Globus pallidus (tissue), 1 donor: ENCODE results near the gene RAB3D.
A peak's percentile ranks its signal among the peaks of the same experiment; 100 is the strongest.
"Not testable (repeated sequence)": the region's sequence is repeated elsewhere in the genome, so short reads cannot be mapped to it uniquely, and the experiment has no call there.

Experiments
- DNase-seq: peaks from one replicate; pipeline ENCODE4 v3.0.0-alpha.2; 2015; ENCODE audit warnings: low spot score

Gene RAB3D, protein sequence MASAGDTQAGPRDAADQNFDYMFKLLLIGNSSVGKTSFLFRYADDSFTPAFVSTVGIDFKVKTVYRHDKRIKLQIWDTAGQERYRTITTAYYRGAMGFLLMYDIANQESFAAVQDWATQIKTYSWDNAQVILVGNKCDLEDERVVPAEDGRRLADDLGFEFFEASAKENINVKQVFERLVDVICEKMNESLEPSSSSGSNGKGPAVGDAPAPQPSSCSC

DNA sequence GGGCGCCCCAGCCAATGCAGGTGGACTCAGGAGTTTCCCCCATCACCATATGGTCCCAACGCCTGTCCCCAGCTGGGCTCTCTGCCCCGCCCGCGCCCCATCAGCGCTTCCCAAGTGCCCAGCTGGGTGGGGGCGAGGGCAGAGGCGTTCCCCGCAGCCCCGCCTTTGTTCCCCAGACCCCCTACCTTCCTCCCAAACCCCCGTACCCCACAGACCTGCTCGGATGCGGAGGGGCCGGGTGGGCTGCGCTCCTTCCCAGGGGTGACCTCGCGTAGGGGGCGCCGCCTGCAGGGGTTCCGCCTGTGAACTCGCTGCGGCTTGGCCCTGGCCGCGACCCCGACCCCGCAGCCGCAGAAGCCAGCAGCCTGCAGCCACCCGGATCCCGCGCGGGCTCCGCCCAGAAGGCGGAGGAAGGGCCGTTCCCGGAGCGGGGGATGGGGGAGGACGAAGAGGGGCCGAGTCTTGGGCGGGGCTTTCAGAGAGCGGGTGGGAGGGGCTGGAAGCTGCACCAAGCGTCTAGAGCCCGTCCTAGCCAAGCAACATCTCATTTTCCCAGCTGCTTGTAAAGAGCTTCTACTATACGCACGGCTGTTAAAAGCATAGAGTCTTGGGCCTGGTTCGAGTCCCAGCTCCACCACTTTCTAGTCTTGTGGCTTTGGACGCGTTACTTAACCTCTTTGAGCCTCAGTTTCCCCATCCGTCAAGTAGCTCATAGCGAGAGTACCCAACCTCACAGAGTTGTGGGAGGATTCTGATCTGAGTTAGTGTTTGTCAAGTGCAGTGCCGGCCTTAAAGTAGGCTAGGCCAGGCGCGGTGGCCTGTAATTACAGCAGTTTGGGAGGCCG is at the start of gene RAB3D:
Gene RAB3D (minus strand): TSS at position 404 of the 845 bp plus-strand sequence. CDS start 2,258 bp downstream, outside the sequence.
- DNase-seq: peak; percentile 79

DNA sequence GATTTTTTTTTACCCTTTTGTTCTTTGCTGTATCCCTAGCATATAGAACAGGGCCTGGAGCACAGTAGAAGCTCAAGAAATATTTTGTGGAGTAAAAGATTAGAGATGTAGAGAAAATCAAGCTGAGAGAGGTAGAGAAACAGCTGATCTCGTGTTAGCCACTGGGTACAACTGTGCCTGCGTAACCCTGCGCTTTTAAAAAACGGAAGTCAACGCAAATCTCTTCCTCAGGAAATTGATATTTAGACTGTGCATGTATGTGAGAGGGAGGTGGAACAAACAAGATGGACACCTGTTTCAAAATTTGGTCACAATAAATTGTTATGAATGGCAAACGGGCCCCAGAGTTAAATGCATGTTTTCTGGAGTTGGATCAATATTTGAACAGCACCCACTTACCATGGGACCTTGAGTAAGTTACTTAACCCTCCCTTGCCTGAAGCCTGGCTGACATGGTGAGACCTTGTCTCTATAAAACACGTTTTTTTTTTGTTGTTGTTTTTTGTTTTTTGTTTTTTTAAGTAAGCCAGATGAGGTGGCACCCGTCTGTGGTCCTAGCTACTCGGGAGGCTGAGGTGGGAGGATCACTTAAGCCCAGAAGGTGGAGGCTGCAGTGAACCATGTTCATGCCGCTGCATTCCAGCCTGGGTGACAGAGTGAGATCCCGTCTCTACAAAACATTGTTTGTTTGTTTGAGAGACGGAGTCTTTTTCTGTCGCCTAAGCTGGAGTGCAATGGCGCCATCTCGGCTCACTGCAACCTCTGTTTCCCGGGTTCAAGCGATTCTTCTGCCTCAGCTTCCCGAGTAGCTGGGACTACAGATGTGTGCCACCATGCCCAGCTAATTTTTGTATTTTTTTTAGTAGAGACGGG is 47.9 kb upstream of the RAB3D start:
- DNase-seq: no peak

DNA sequence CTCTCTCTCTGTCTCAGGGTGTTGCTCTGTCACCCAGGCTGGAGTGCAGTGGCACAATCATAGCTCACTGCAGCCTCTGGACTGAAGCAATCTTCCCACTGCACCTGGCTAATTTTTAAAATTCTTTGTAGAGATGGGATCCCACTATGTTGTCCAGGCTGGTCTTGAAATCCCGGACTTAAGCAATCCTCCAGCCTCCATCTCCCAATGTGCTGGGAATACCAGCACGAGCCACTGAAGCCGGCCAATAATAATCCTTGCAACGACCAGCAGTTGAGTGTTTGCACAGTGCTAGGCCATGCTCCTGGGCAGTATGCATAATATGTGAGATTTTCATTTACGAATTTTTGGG is 45.3 kb upstream of the RAB3D start:
- no peak for DNase-seq

DNA sequence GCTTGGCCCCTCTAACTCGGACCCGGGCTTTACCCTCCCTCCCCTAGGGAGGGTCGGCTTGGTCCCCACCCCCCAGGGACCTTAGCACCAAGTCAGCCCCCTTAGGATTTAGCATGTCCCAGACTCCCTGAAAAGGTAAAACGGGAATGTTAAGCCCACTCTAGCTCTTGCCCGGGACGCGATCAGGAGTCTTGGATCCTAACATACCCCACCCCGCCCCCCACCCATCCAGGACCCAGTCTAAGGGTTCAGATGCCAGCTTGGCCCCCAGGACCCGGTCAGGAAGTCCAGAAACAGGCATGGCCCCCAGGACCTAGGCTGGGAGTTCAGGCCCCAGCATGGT is 44.2 kb upstream of the RAB3D start:
- DNase-seq: no peak

DNA sequence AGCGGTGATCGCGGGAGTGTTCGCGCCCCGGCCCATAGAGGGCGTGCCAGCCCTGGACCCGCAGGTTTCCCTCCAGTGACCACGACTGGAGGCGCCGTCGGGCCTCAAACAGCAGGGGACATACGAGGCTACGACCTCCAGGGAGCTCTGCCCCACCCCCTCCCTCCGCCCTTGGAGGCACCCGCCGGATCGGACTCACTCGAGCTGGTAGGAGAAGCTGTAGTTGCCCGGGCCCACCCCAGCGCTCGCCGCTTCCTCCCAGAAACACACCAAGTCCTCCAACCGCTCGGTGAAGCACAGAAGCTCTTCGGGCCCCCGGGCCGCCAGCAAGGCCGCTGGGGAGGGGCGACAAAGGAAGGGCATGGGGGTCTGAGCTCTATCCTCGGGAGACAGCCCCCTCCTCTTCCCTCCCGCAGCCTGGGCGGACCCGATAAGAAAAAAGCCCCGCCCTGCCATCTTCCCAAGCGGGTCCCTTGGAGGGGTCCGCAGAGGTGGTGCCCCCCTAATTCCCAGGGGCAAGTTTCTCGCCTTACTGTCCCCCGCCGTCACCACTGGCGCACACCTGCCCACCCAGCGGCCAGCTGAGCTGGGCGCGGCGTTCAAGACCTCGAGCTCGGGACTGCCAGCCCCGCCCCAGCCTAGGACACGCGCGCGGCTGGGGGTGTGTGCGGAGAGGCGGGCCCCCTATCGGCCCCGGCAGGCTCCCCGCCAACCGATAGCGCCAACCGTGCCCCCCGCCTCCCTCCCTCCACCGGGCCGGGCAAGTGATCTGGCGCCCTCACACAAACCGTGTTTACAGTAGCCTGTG is 43.6 kb upstream of the RAB3D start:
- no peak for DNase-seq

DNA sequence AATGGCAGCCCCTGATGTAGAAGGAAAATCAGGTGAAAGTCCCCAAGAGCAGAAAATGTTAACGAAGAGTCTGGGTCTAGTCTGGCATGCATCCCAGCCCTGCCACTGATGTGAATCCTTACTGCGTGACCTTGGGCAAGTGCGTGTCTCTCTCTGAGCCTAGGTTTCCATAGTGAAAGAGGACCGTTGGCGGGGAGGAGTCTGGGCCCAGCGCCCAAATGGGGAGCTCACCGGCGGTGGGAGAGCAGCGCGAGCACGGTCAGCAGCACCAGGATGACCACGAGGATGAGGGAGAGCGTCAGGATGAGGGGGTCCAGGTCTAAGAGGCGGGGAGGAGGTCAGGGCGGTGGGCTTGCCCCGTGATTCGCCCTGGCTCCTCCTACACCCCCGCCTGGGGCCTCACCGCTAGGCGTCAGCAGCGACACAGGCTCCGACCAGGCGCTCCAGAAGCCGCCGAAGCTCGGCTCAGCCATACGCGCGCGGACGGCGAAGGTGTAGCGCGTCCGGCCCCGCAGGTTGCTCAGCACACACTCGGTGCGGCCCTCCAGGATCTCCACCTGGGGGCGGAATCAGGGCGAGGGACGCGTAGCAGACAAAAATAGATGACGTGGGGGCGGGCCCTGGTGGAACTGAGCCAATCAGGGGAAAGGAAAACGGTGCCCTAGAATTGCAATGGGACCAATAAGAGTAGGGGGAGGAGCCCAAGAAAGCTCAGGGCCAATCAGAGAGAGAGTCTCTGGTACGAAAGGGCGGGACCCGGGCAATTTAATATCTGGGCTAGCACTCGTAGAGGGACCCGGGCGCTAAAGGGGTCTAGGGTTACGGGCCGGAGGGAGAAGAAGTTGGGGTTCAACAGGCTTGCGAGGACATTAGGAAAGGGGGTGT is 41.4 kb upstream of the RAB3D start:
- DNase-seq: peak; percentile 95

DNA sequence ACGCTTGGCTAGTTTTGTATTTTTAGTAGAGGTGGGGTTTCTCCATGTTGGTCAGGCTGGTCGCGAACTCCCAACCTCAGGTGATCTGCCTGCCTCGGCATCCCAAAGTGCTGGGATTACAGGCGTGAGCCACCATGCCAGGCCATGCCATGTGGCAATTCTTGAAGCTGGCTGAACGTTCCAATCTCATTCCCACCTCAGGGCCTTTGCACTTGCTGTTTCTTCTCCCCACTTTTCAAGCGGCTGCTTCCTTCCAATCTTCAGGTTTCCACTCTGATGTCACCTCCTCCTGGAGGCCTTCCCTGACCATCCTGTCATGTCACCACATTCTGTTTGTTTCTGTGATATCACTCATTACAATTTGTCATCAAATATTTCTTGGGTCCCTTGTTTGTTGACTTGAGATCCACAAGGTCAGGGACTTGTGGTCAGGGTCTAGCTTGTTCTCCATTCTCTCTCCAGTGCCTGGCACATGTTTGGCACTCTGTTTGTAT is 40.4 kb upstream of the RAB3D start:
- no peak for DNase-seq

DNA sequence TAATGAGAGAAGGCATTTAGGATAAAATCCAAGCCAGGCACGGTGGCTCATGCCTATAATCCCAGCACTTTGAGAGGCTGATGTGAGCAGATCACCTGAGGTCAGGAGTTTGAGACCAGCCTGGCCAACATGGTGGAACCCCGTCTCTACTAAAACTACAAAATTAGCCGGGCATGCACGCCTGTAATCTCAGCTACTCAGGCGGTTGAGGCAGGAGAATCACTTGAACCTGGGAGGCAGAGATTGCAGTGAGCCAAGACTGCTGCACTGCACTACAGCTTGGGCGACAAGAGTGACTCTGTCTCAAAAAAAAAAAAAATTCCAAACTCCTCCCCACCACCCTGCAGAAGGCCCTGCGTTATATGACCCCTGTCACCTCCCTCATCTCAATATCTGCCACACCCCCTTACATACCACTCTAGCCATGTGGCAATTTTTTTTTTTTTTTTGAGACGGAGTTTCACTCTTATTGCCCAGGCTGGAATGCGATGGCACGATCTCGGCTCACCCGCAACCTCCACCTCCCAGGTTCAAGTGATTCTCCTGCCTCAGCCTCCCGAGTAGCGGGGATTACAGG is 39.9 kb upstream of the RAB3D start:
- not testable (repeated sequence) for DNase-seq

DNA sequence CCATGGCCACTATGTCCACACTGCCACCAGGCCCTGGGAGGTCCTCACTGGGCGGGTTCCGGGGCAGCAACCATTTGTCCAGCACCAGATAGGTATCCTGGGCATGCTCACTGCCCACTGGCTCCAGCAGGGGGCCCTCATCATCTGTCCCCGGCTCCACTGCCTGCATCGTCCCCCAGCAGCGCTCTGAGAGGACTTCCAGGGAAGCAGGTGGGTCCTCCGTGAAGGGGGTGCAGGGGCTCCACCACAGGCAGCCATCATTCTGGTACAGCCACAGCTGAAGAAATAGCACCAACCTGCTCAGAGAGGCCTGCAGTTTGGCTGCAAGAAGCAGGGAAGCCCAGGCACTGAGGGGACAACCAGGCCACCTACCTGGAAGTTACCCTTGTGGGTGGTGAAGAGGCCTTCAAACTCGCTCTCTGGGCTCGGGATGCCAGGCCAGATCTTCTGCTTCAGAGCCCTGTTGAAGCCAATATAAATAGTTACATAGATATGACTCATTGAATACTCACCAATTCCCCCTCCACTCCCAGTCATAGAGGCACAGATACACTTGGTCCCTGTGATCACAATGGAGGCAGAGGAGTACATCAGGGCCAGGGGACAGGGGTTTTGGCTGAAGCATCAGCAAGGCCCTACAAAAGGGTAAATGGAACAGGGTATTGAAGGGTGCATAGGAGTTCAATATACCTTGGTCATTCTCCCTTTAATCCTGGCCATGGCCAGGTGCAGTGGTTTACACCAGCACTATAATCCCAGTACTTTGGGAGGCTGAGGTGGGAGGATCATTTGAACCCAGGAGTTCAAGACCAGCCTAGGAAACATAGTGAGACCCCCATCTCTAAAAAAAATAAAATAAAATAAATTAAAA is 39.1 kb upstream of the RAB3D start:
- no peak for DNase-seq

DNA sequence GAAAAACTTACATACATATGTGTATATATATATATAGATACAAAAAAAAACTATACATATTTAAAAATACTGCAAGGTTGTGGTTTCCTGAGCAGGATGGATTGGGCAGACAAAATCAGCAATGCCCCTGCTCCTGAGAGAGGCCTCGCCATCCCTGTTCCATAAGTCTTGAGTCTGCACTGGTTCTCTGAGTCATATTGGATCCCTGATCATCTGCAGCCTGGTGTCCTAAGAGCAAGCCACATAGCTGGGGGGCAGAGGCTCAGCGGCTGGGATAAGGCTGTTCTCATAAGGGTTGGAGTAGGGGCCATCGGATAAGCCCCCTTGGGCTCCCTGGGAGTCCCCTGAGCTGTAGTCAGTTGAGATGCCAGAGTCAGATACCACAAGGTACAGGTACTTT is 38.3 kb upstream of the RAB3D start:
- DNase-seq: no peak

DNA sequence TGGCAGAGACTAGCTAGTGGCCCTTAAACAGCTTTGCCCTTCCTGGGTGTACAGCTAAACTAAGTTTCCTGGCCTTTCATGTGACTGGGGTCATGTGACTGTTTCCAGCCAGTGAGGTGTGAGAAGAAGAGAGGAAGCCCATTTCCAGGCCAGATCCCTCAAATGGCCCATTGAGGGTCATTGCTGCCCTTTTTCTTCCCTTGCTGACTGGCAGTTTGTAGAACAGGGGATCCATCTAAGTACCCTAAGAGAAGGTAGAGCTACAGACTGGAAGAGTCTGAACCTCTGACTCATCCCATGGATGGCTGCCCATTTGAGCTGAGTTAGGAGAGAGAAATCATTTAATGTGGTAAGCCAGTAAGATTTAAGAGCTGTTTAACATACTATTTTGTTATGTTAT is 37.8 kb upstream of the RAB3D start:
- no peak for DNase-seq

DNA sequence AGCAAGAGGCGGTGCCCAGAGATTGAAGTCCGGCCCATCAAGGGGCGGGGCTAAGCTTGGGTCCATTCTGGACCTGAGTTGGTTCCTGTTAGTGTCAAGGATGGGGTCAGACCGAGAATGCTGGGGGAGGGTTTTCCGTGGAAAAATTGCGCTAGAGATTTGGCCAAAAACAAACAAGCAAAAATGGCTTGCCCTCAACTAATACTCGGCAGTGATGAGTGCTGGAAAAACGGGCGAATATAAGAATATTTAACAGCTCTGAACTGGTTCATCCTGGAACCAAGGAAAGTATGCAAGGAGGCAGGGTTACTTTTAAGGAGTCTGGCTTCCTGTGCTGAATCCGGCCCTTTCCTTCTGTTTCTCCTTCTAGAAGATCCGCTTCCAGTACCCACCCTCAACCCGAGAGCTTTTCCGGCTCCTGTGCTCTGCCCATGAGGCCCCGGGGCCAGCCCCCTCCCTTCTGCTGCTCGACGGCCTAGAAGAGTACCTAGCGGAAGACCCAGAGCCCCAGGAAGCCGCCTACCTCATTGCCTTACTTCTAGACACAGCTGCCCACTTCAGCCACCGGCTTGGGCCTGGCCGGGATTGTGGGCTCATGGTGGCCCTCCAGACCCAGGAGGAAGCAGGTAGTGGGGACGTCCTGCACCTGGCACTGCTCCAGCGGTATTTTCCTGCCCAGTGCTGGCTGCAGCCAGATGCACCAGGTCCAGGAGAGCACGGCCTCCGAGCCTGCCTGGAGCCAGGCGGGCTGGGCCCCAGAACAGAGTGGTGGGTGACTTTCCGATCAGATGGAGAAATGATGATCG is 35.9 kb upstream of the RAB3D start:
- DNase-seq: no peak

DNA sequence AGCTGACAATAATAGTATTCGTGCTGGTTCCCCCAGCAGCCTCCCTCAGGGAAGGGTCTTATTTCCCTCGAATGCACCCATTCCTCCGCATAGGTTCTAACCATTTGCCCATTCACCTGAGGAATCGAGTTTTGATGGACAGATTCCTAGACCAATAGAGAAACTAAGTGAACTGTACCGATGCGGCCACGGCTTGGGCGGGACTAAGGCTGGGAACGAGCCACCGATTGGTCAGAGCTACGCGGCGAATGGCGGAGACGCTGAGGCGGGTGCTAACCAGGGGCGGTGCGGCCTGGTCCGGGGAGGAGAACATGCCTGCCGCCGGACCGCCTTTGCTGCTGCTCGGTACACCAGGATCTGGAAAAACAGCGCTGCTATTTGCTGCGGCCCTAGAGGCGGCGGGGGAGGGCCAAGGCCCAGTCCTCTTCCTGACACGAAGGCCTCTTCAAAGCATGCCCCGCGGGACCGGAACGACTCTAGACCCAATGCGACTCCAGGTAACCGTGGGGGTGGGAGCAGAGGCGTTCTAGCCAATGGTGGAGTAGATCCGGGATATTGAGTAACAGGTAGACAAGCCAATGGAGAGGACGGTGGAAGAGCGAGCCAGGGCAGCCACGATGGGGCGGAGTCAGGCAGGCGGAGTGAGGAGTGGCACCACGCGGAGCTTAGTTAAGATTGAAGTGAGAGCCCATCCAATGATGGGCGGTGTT is 35.1 kb upstream of the RAB3D start, which contains the start of gene SWSAP1:
Gene SWSAP1 (plus strand): TSS at position 234 of the 710 bp plus-strand sequence. CDS start 15 bp downstream, at position 249.
- peak; percentile 100 for DNase-seq

DNA sequence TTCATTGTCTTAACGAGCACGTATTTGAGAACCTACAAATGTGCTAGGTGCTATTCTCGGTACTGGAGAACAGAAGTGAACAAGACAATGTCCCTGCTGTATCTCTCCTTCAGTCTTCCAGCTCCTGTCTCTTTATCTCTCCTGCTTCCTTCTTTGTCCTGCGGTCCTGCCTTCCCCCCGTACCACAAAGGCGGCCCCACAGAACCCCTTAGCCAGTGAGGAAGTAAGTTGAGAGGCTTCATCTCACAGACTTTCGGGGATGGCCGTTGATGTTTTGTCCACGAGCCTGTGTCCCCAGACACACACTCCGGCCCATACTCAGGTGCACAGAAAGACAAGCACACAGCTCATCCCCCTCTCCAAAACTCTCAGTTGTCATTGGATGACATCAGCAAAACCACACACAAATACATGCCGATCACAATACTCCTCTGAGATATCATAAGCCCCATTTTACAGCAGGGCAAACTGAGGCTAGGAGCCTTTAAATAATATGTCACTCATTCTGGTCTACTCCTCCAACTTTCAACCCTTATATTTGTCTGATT is 34.5 kb upstream of the RAB3D start:
- DNase-seq: no peak

DNA sequence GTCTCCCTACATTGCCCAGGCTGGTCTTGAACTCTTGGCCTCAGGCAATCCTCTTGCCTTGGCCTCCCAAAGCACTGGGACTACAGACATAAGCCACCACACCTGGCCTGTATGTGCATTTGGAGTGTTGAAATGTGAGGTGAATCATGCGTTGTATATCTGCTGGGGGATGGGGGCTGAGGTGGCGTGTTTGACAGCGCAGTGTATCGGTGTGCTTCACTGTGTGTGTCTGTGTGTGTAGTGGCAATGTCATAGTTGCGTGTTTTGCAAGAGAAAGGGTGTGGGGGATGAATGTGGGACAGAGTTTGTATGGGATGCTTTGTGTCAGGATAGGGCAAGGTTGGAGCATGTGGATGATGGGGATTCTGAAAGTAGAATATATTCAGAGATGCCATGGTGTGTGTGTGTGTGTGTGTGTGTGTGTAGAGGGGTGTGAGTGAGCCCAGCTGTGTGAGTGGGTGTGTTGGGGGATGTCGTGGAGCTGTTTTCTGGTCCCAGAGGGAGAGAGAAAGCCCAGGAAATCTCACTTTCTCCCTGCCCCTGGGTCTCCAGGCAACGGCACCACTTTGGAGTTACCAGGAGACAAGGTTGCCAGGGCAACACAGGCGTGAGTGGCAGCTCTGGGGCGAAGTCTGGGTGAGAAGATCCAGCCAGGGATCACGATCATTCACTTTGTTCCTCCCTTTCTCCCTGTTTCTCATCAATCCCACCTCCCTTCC is 33.9 kb upstream of the RAB3D start:
- no peak for DNase-seq

DNA sequence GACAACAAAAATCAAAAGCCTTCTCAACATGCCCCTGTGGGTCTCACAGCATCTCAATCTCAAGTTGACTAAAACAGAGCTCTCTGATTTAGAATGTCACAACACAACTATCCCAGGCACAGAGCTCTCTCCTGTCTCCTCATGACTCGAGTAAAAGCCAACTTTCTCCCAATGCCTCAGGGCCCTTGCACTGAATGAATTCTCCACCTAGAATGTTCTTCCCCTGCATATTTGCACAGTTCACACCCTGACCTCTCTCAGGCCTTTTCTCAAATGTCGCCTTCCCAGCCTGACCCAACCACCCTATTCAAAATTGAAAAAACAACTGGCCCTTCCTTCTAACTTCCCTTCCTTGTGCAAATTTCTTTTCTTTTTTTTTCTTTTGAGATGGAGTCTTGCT is 31.3 kb upstream of the RAB3D start:
- no peak for DNase-seq

DNA sequence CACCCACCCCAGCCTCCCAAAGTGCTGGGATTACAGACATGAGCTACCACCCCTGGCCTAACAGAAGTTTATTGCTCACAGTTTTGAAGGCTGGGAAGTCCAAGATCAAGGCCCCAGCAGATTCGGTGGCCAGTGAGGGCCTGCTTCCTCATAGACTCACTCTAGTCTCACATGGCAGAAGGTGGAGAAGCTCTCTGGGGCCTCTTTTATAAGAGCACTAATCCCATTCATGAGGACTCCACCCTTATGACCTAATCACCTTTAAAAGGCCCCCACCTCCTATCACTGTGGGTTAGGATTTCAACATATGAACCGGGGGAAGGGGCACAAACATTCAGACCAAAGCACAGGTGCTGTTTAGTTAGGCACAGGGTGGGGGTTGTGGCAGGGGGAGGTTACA is 28.1 kb upstream of the RAB3D start:
- DNase-seq: no peak
